Posterior cingulate gyrus (tissue), 11 donors: ENCODE measurements around the gene RRP9.

Source experiments
- DNase-seq, 10 donors: peaks; one replicate each; pipeline versions ENCODE4 v3.0.0 to v3.0.0-alpha.2; 2020 to 2021; ENCODE audit warnings: mixed read lengths in 3 of 10
- intact Hi-C: fragments of 100-400 bp; cut with DNase I; formaldehyde crosslinking; loops from one replicate; pipeline ENCODE4 v1.15.1; 2023

RRP9 gene

DNA sequence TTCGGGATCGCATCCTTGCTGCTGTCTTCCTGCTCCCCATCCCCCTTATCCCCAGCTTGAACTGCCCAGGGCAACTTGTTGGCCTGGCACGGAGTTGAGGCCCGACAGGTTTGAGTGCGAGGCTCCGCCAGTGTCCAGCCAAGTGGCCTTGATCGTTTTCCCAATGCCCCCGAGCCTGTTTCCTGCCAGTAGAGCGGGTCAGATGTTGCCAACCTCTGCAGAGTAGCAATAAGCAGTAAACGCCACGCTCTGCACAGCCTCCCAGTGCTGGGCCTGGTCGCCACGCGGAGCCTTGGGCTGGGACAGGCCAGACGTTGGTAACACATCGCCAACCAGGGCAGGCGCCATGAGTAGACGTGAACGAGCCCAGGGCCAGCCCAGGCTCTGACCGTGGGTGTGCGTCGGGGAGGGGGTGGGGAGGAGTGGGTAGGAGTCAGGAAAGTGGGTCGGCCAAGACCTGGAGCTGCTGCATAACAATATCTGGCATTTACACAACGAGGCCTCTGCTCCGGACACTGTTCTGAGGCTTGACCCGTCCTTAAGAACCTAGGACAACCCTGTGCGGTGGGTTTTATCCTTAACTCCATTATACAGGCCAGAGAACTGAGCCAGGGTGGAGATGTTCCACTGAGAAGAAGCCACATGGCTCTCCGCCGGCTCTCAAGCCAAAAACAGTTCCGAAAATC lies 32.7 kb upstream of the RRP9 start:
- intact Hi-C loops = loop anchor here (1.0 kb wide), 1 partner anchor 32 kb away; the partner anchor contains the start of gene PARP3
- peak in 3 of 10 donors; percentile 33 to 80 (median 79) for DNase-seq

DNA sequence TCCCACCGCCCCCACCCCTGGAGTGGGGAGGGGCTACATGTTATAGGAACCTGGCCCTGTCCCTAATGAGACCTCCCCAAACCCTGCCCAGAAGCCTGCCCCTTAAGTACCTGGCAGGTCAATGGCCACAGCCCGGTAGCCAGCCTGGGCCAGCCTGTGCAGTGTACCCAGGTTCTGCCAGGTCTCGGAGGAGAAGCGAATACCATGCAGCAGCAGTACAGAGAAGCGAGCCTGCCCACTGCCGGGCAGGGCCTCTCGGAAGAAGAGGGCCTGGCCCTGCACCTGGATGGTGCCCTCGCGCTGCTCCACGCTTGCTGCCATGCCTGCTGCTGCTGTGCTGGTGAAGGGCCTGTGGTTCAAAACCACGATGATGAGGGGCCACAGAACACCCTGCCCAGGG lies 29.6 kb upstream of the RRP9 start:
- peak in 1 of 10 donors; percentile 47 for DNase-seq
- intact Hi-C loops = no loop called here

DNA sequence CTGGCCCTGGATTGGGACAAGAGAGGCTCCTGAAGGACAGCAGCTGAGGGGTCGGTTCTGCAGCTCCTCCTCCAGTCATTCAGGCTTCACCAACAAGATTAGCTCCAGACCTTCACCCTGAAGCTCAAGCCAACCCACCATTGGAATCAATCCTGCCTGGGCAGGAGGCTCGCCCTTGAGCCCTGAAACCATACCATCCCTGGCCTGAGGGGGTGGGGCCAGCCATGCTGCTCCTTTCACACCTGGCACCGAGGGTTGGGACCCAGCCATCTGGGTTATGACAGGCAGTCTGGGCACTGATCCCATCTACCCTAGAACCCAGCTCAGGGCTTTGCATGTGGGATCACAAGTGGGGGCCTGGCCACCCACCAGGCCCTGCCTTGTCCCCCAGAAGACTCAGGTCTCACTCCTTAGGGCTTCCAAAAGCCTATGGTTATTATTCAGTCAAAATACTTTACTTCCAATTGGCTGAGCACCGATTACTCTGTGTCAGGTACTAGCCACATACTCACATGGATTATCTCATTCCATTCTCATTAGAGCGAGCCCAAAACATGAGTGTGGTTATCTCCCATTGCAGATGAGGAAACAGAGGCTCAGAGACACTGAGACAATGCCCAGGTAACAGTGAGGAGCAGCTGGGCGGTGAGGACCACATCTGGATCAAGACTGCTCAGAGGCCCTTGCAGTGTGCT lies 29.0 kb upstream of the RRP9 start:
- no peak for DNase-seq
- intact Hi-C loops = no loop called here

DNA sequence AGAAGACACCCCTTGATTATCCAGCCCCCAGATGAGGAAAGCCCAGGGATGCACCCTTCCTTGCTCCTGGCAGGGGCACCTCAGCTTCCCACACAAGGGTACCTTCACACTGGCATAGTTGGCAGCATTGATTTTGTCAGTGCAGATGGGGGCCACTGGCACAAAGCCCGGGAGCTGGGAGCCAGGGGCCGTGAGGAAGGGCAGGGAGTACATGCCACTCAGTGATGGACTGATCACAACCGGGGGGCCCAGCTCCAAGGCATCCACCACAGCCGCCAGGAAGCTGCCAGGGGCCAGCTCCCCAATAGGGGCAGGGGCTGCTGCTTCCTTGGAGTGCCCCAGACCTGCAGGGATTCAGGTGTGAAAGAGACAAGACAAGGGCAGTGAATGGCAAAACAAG lies 28.1 kb upstream of the RRP9 start:
- DNase-seq = no peak
- intact Hi-C loops = no loop called here

DNA sequence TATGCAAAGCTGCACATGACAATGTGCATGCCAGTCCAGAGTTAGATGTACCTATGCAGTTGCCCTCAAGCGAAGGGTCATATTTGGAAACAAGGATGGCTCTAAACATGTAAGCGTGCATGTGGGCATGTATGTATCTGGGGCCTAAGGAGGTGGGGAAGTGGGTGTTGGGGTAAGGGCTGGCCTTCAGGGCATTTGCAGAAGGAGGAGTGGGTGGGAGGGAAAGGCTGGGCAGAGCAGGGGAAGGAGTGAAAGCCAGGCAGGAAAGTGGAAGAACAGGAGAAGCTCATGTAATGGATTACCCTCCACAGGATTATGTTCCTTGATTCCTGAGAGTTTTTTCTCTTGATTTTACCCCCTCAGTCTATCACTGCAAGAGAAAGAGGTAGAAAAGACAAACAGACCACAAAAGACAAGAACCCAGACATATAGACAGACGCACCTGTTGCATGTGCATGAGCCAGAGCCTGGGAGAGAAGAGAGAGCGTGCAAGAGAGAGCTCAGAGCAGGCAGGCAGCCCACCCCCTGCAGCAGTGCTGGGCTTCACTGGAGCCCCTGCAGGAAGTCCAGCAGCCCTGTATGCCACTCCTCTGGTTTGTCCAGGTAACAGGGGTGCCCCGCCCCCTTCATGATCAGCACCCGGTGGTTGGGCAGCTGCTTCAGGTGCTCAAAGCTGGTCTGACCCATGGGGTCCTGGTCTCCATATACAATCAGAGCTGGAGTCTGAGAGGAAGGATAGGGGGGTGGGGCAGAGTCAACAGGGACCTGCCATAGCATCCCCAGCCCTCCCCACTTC lies 27.4 kb upstream of the RRP9 start:
- intact Hi-C loops = no loop called here

DNA sequence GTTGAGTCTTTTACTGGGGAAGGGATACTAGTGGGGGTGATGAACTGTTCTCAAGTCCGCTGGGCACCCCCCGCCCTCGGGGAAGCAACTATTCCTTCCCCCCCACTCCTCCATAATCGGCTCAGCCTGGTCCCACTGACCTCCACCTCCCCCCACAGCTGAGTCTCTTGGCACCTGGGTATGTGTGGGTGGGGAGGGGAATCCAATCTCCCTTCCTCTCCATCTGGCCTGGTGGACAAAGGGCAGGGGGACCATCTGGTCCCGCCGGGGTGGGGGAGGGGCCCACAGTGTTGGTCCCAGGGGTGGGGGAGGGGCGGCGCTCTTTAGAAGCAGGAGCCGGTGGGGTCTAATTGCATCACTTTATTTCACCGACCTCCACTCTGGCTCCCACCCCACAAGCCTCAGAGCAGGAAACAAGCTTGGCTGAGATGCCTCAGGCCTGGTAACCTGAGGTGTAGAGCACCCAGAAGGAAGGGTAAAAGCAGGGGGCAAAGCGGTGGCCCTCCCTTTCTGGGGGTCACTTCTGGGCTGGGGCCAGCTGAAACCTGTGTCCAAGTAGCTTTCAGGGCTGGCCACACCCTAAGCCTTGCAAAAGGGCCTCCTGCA lies 26.6 kb upstream of the RRP9 start:
- no peak for DNase-seq
- intact Hi-C loops = no loop called here

More for the DNA sequence above, 27.4 kb upstream of the RRP9 start:
- no peak for DNase-seq

DNA sequence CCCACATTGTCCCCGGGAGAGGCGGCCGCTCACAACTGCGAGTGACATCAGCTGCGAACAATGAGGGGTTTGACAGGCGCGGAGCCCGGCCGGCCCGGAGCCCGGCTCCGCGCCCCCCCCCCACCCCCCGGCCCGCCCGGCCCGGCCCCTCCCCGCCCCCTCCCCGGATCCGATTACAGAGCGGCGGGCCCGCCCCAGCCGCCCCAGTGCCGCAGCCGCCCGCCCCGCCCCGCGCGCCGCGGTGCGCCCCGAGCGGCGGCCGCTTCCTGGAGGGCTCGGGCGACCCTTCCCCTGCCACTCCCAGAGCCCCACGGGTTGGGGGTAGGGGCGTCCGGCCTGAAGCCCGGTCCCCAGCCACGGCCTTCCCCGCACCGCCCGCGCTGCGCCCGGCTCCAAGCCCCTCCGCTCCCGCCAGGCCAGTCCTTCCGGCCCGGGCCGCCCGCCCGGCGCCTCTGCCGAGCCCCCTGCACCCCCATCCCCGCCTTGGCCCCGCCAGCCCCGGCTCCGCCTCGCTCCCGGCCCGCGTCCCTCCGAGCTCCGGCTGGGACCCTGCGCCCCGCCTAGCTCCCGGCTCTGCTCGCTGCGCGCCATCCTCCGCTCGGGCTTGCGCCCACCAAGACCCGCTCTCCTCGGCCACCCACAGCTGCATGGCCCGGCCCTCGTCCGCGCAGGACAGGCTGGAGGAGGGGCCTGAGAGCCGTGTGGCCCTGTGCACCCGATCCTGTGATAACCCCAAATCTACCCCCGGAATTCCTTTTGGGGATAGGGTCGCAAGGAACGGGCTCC lies 25.9 kb upstream of the RRP9 start, which contains the start of gene PCBP4:
PCBP4 (minus strand) TSS at position 71 of the 786 bp plus-strand sequence. CDS start 6,214 bp downstream, outside the sequence.
- DNase-seq = peak; percentile 71 to 97 (median 80)
- intact Hi-C loops = no loop called here

DNA sequence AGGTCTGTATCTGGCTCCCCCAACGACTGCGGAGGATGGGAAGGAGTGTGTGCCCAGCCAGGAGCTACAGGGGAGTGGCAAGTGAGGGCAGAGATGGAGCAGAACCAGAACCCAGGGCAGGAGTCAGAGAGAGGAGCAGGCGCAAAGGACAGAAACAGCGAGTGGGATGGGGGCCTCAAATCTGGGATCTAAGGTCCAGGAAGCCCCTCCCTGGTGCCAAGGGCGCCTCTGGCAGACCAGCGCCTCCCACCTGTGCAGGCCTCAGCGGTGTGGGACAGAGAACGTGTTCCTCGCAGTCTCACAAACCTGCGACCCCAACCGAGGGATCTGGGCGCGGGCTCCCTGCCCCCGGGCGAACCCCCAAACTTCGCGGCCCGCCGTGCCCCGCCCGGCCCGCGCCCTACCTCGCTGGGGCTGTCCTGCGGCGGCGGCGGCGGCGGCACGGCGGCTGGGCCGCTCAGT lies 25.2 kb upstream of the RRP9 start:
- intact Hi-C loops = no loop called here
- DNase-seq = no peak

DNA sequence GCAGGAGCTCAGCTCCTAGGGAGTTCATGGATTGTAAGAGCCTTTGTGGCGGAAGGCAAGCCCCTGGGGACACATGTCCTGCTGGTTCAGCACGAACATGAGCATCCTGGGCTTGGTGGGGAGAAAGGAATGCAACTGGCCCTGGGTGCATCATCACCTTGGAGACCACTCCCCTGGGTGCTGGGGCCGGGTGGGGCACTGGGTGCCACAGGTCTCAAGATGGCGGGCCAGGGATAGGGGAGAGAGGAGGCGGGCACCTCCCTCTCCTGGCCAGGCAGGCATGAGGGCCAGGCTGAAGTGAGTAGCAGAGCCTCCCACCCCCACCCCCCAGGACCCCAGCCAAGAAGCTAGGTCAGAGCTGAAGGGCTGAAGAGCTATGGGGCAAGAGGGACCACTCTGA lies 24.8 kb upstream of the RRP9 start:
- DNase-seq = no peak
- intact Hi-C loops = no loop called here

DNA sequence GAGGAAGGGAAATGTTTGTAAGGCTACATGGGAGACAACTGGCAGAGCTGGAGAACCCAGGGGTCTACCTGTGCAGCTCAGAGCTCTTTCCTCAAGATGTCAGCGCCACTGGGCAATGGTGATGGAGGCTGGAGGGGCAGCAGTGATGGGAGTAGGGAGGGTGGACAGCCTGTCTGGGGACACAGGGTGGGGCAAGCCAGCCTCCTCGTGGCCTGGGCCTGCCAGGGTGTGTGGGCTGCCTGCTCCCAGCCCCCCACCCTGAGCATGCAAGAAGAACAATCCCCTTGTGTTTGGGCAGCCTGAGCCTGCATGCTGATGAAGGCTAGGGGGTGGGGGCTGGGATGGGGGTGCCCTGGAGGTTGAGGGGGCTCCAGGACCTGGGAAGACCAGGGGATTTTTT lies 24.3 kb upstream of the RRP9 start:
- intact Hi-C loops = no loop called here
- DNase-seq = peak in 9 of 10 donors; percentile 57 to 97 (median 65)

DNA sequence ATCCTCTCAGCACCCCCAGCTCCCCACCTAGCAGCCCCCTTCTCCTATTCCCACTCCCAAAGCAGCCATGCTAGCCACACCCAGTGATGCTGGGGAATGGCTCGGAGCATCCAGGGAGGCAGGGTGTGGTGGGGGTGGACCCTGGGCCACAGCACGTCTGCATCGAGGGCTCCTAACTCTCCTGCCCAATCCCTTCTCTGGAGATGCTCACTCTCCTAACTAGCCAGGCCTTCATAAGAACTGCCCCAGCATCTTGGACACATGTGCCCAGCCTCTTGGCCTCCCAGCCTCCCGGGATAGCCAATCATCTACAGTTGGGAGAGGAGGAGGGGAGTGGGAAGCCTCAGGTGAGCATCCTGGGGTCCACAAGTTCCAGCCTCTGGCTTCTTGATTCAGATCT lies 22.8 kb upstream of the RRP9 start:
- intact Hi-C loops = no loop called here
- peak in 1 of 10 donors; percentile 54 for DNase-seq

DNA sequence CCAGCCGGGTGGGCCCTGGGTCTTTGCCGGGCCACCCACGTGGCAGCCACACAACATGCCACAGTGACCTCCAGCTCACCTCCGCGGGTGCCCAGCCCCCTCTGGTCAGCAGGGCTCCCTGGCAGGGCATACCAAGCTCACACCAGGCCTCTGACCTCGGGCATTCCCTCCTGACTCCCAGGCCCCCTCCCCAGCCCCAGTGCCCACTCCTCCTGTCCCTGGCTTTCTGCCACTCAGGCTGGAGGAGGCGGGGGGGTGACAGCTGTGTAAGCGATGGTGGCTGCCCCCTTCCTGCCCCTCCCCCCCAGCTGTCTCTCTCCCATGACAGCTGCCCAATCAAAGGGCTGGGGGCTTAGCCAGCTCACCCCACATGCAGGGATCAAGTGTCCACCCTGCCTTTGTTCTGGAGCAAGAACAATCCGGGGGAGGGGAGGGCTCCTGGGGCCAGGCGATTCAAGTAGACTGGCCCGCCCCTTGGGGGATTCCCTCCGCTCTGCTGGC lies 22.3 kb upstream of the RRP9 start:
- intact Hi-C loops = no loop called here
- DNase-seq = peak in 7 of 10 donors; percentile 45 to 92 (median 70)

DNA sequence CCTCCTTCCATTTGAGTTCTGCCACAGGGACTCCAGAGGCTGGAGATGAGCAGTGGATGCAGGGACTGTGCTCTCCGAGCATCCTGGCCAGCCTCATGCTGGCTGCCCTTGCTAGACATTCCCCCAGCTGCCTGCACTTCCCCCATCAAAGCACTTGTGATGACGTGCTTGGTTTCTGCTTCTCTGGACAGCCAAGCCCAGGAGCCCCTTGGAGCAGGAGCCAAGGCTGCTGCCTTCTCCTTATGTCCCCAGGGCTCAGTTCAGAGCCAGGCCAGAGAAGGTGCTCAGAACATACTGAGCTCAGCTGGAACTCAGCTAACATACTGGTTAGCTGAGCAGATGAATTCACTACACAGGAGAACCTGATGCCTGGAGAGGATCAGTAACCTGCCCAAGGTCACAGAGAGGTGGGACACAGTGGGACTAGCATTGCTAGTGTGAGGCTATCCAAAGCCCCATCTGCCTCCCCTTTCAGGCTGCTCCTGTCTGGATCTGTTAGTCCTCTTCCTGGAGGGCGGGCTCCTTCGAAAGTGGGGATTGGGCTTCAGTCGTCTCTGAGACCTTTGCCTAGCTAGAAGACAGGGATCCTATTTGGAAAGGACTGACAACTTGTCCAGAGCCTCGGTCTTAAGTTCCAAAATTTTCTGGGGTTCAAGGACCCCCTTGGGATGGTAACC lies 21.3 kb upstream of the RRP9 start:
- peak in 3 of 10 donors; percentile 27 to 72 (median 69) for DNase-seq
- intact Hi-C loops = no loop called here

DNA sequence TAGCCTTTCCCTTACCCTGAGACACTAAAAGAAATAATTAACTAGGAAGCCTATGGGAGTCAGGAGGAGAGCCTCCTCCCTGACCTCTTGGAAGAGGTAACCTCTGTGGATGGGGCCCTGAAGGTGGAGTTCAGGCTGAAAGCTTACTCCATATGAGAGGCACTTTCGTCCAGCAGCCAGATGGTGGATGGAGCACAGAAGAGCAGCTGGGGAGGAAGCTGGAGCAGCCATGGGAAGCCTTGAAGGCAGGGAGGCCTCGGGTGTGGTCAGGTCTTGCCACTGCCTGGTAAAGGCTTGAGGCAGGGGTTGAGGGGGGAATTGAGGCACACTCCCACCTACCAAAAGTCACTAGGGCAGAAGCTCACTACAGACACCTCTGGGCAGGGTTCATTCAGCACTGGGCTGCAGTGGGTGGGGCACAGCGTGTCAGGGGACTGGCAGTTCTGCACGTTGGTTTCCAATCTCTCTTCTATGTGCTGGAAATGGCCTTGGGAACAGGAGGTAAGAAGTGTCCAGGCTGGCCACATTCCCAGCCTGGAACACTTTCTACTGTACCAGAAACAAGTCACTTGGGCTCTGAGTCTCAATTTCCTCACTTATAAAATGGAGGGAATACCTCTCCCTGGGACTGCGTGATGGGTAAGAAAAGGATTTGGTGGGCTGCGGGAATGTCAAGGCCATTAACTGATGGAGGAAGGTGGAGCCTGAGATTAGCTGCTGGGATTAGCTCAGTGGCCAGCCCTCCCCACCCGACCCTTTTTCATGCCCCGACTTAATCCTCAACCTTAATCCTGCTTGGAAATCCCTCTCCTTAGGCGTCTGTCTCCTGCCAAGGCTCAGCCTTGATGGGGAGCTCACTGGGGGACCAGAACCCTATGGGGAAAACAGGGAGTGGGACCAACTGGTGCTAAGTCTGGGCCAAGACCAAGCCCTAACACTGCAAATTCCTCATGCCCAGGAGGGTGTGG lies 20.2 kb upstream of the RRP9 start:
- DNase-seq = peak in 2 of 10 donors; percentile 57 to 85
- intact Hi-C loops = no loop called here

DNA sequence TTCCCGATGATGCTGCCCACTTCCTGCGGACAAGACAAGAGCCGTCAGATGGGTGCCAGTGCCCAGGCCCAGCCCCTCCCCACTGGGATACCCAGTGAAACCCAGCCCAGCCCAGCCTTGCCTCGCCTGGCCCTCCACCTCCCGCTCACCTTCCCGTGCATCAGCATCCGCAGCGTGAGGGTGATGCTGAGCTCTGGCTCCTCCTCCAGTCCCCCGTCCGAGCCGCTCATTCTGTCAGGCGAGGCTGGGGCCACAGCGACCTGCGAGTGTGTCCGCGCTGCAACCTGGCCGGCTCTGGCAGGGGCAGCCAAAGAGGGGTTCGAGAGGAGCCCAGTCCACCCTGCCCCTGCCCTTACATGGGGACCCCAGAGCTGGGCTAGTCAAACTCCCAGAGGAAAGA lies 19.3 kb upstream of the RRP9 start:
- intact Hi-C loops = no loop called here
- peak in 3 of 10 donors; percentile 65 to 80 (median 79) for DNase-seq

DNA sequence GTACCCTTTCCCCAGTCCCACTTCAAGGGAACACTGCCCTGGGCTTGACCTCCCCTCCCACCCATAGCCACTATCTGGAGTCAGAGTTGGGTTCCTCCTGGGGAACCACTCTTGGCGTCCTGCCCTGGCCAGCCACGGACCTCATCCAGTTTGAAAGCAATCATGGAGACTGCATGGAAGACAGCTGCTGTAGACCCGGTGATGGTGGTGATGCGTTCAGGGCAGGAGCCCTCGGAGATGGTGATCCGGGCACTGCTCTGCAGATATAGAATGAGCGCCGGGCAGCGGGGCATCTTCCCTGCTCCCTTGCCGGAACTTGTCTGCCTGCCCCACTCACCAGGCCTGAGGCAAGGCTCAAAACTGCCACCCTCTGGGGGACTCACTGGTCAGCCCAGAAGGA lies 18.7 kb upstream of the RRP9 start:
- peak in 2 of 10 donors; percentile 61 for DNase-seq
- intact Hi-C loops = no loop called here

DNA sequence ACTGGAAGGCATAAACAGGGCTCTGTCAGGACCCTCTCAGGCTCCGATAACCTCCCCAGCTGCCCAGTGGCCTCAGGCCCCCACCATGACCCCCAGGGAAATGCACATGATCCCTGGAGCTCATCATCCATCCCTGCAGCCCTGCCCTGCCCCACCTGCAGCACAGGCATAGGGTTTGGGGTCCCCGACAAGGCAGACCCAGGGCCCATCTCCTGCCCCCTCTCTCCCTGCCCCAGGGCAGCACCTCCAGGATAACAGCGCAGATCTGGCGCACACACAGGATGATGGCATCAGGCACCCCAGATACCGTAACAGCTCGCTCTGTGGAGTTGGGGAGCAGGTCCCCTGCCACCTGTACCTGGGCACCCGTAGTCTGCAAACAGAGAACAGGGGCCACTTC lies 17.9 kb upstream of the RRP9 start:
- DNase-seq = peak in 1 of 10 donors; percentile 38
- intact Hi-C loops = no loop called here
